Right lobe of liver (tissue), 4 donors: ENCODE results near the gene CDH13.

Experiments used
- POLR2A ChIP-seq: fragments of 450-650 bp; IDR thresholded peaks from one replicate; pipeline ENCODE4 v1.6.1; 2017; ENCODE audit warnings: antibody characterized with exemption, mild to moderate bottlenecking
- TF ChIP-seq, protein P1 (sequence below), 4 donors: fragments of 200-600 bp in 3 of 4; fragments of 450-650 bp in 1 of 4; IDR thresholded peaks; one replicate each; pipeline versions ENCODE4 v1.5.1 to v1.8.0; 2016 to 2022; ENCODE audit warnings: antibody characterized with exemption in 4 of 4, mild to moderate bottlenecking in 2 of 4
- donor health status: DM: no; HTN: no; CAD: no.
- donor health status: DM: no; HTN: no; CAD: no.
- donor health status: DM: no; HTN: yes; CAD: no.

DNA sequence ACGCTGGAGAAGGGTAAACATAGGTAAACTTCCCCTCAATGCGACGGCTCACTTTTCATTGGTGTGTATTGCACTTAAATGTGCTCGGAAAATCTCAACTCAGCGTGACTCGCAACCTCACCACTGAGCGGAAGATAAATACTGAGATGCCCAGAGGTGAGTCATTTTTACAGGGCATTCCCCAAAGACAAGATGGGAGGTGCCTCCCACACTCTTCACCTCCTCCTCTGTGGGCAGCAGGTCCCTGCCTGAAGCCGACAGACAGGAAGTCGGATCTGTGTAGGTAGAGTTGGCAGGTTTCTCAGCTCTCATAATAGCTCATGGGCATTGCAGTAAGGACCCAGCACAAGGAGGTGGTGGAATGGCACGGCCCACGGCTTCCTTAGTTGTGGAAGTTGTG, 906.4 kb downstream of the CDH13 start:
- TF ChIP-seq, protein P1, sequence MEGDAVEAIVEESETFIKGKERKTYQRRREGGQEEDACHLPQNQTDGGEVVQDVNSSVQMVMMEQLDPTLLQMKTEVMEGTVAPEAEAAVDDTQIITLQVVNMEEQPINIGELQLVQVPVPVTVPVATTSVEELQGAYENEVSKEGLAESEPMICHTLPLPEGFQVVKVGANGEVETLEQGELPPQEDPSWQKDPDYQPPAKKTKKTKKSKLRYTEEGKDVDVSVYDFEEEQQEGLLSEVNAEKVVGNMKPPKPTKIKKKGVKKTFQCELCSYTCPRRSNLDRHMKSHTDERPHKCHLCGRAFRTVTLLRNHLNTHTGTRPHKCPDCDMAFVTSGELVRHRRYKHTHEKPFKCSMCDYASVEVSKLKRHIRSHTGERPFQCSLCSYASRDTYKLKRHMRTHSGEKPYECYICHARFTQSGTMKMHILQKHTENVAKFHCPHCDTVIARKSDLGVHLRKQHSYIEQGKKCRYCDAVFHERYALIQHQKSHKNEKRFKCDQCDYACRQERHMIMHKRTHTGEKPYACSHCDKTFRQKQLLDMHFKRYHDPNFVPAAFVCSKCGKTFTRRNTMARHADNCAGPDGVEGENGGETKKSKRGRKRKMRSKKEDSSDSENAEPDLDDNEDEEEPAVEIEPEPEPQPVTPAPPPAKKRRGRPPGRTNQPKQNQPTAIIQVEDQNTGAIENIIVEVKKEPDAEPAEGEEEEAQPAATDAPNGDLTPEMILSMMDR (IDR thresholded peaks at IDR 0.05): no peak
- no peak for TF ChIP-seq POLR2A
